ENCODE data around the gene SLC1A6. TPM values are rescaled to one million over a fixed set of nuclear protein-coding genes. Genes with fewer than 3 reads are reported as not detected.

SLC1A6 gene
- total and polyA plus RNA-seq, 9 of the 15 experiments (the other 6 are each of a cell fraction or from before 2014, with no cell fraction given): not detected

DNA sequence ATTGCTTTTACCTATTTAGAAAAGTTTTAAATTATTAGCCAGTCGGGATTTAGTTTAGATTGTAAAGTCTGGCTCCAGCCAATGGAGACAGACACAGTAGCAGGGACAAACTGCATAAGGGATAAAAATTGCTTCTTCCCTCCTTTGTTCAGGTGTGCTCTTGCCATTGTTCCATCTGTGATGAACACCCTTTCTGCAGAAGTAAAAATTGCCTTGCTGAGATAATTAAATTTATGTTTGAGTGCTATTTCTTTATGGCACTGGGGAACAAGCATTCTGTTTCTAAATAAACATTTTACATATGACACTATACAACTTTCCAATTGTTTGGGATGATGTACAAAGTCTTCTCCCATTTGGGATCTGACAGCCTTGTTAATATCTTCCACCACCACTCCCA is 20.4 kb downstream of the SLC1A6 start:
- no peak overlapping the region for H3K4me2 ChIP-seq (ENCODE audit: insufficient read depth, low read length)
- no peaks in the 10 kb centered on the region for H4K20me1 ChIP-seq (replicated peaks; ENCODE audit: control insufficient read depth, insufficient read depth, low read length)
- ChIA-PET CTCF (ENCODE audit: low intra/inter-chr PET ratio) (interaction anchor here (0.6 kb wide), 1 partner anchor 1034 kb away, joined by 3 read pairs; no protein-coding TSS in a partner anchor), POLR2A (no interaction called here)
- no peak overlapping the region for H2AFZ ChIP-seq (ENCODE audit: low read depth, low read length)
- no peaks in the 10 kb centered on the region for H3K36me3 ChIP-seq (ENCODE audit: control insufficient read depth, insufficient read depth, low read length)
- no peak for DNase-seq (ENCODE audit: extremely low read depth in 1 of 4, low spot score in 3 of 4)
- 0 out of 2 replicates have a peak, but pooled peaks cover 3% of the 10 kb centered on the region for H3K9me3 ChIP-seq (replicated peaks; ENCODE audit: control insufficient read depth, insufficient read depth, low read depth, low read length)
- no TSS peak for BruUV-seq (replicated peaks)
- no peaks in the 10 kb centered on the region; a peak in 1 of 5 replicates for H3K27me3 ChIP-seq (ENCODE audit: control insufficient read depth in 2 of 2, insufficient read depth in 2 of 2, low read length in 2 of 2)
- intact Hi-C loops (cut with micrococcal nuclease): no loop called here
- no peak for ATAC-seq
- H3K9ac ChIP-seq (ENCODE audit: insufficient read depth in 1 of 2, low read depth in 2 of 2, low read length in 2 of 2): no peak overlapping the region
- H3K4me1 ChIP-seq (replicated peaks in 1 of 2; ENCODE audit: control insufficient read depth in 2 of 2, insufficient read depth in 2 of 2, low read length in 2 of 2): peaks cover 0 to 3% of the 10 kb centered on the region in 2 experiments; a peak in 2 of 5 replicates
- TF ChIP-seq, protein P1, sequence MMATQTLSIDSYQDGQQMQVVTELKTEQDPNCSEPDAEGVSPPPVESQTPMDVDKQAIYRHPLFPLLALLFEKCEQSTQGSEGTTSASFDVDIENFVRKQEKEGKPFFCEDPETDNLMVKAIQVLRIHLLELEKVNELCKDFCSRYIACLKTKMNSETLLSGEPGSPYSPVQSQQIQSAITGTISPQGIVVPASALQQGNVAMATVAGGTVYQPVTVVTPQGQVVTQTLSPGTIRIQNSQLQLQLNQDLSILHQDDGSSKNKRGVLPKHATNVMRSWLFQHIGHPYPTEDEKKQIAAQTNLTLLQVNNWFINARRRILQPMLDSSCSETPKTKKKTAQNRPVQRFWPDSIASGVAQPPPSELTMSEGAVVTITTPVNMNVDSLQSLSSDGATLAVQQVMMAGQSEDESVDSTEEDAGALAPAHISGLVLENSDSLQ (IDR thresholded peaks at IDR 0.05): no peak
- TF ChIP-seq CBX3 (IDR thresholded peaks at IDR 0.05; ENCODE audit: borderline replicate concordance in 1 of 2, low read length in 2 of 2): peak in 1 of 2 experiments; percentile 54; a peak in 1 of 3 replicates
- no peak for TF ChIP-seq NRF1 (conservative IDR thresholded peaks at IDR 0.05 in 1 of 2, IDR thresholded peaks at IDR 0.05 in 1 of 2)
- TF ChIP-seq ZNF280A (IDR thresholded peaks at IDR 0.05; ENCODE audit: low read depth, partially characterized antibody): peak; percentile 67
- TF ChIP-seq CCNT2 (IDR thresholded peaks at IDR 0.05; ENCODE audit: borderline replicate concordance, extremely low read depth, insufficient read length, low read depth, low read length): no peak
- TF ChIP-seq HNRNPLL (IDR thresholded peaks at IDR 0.05; ENCODE audit: low read depth, low read length, poor library complexity, severe bottlenecking): no peak
- TF ChIP-seq ZNF436 (CRISPR knock-in tag; IDR thresholded peaks at IDR 0.05): no peak
- FAIRE-seq: no peak
- no peaks in the 10 kb centered on the region for H3K79me2 ChIP-seq (ENCODE audit: control insufficient read depth, insufficient read depth, low read length)
- no peak overlapping the region for H3K27ac ChIP-seq (ENCODE audit: extremely low read depth, low read depth, low read length)
- H3K9me1 ChIP-seq (ENCODE audit: control insufficient read depth, insufficient read depth, low read length): no peaks in the 10 kb centered on the region
- WGBS (ENCODE audit: insufficient coverage, low coverage, missing lambda C conversion rate): 0% methylated on average over 1 of the region's 1 CpG
- in situ Hi-C loops (cut with MboI): no loop called here
- no peak overlapping the region for H3K4me3 ChIP-seq
